Measurements from ENCODE around the gene RHOV. TPM values are rescaled to one million over a fixed set of nuclear protein-coding genes. Genes with fewer than 3 reads are reported as not detected.
A peak's percentile ranks its signal among the peaks of the same experiment; 100 is the strongest.

RHOV gene
- total RNA-seq, 1 donor from 2014 or later: 3.6 TPM

- no peaks in the 10 kb centered on the region for H3K27me3 ChIP-seq (ENCODE audit: control insufficient read depth, insufficient read depth, low read length)
- TF ChIP-seq CTCF (IDR thresholded peaks at IDR 0.05; ENCODE audit: insufficient read depth, low read length, poor library complexity, severe bottlenecking): no peak
- peaks cover 13% of the 10 kb centered on the region for H3K36me3 ChIP-seq (ENCODE audit: control insufficient read depth, insufficient read depth, low read length)
- no peak for DNase-seq (ENCODE audit: low read depth)
- H3K4me3 ChIP-seq (ENCODE audit: low read depth, low read length): no peak overlapping the region
These were observed 33.2 kb upstream of the RHOV start for GRCh38 chr15:40906991-40907802.

GRCh38 chr15:40906091-40906990 is 32.3 kb upstream of the RHOV start:
- peak; percentile 85 for TF ChIP-seq CTCF (IDR thresholded peaks at IDR 0.05; ENCODE audit: insufficient read depth, low read length, poor library complexity, severe bottlenecking)
- no peaks in the 10 kb centered on the region for H3K27me3 ChIP-seq (ENCODE audit: control insufficient read depth, insufficient read depth, low read length)
- H3K36me3 ChIP-seq (ENCODE audit: control insufficient read depth, insufficient read depth, low read length): peaks cover 13% of the 10 kb centered on the region
- peak; percentile 77 for DNase-seq (ENCODE audit: low read depth)
- H3K4me3 ChIP-seq (ENCODE audit: low read depth, low read length): peak overlapping the region; percentile 17

- Histone ChIP-seq H3K27me3 (ENCODE audit: control insufficient read depth, insufficient read depth, low read length) (no peaks in the 10 kb centered on the region), H3K36me3 (ENCODE audit: control insufficient read depth, insufficient read depth, low read length) (peaks cover 13% of the 10 kb centered on the region), H3K4me3 (ENCODE audit: low read depth, low read length) (no peak overlapping the region)
- TF ChIP-seq CTCF (IDR thresholded peaks at IDR 0.05; ENCODE audit: insufficient read depth, low read length, poor library complexity, severe bottlenecking): no peak
- no peak for DNase-seq (ENCODE audit: low read depth)
These were observed 30.6 kb upstream of the RHOV start for GRCh38 chr15:40904552-40905201.

GRCh38 chr15:40902605-40903561 is 28.8 kb upstream of the RHOV start:
- H3K36me3 ChIP-seq (ENCODE audit: control insufficient read depth, insufficient read depth, low read length): peaks cover 13% of the 10 kb centered on the region
- DNase-seq (ENCODE audit: low read depth): no peak
- H3K27me3 ChIP-seq (ENCODE audit: control insufficient read depth, insufficient read depth, low read length): no peaks in the 10 kb centered on the region
- no peak for TF ChIP-seq CTCF (IDR thresholded peaks at IDR 0.05; ENCODE audit: insufficient read depth, low read length, poor library complexity, severe bottlenecking)
- no peak overlapping the region for H3K4me3 ChIP-seq (ENCODE audit: low read depth, low read length)

GRCh38 chr15:40901053-40901443 is 27.0 kb upstream of the RHOV start:
- TF ChIP-seq CTCF (IDR thresholded peaks at IDR 0.05; ENCODE audit: insufficient read depth, low read length, poor library complexity, severe bottlenecking): no peak
- Histone ChIP-seq H3K4me3 (ENCODE audit: low read depth, low read length) (no peak overlapping the region), H3K27me3 (ENCODE audit: control insufficient read depth, insufficient read depth, low read length) (no peaks in the 10 kb centered on the region), H3K36me3 (ENCODE audit: control insufficient read depth, insufficient read depth, low read length) (peaks cover 13% of the 10 kb centered on the region)
- no peak for DNase-seq (ENCODE audit: low read depth)

Data from kidney epithelial cell (primary cell).